ENCODE data around the gene MAOA.
"Not testable (repeated sequence)": the region's sequence is repeated elsewhere in the genome, so short reads cannot be mapped to it uniquely, and the experiment has no call there.

The MAOA gene

DNA sequence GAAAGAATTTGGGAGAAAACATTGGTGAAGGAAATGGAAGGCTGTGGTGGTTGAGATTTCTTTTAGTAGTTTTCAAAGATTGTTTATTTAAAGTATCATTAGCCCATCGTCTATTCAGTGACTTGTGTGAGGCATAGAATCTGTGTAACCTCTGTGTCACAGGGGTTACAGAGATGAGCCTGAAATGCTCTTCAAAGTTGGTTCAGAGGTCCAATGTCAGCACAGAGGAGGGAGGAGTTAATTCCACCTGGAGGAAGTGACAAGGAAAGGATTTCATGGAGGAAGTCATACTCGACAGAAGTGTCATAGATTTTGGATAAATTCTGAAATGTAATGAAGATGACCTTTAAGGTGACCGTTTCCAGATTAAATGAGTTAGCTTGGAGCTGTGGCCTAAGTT lies 8.2 kb downstream of the MAOA start:
- no peak for DNase-seq

DNA sequence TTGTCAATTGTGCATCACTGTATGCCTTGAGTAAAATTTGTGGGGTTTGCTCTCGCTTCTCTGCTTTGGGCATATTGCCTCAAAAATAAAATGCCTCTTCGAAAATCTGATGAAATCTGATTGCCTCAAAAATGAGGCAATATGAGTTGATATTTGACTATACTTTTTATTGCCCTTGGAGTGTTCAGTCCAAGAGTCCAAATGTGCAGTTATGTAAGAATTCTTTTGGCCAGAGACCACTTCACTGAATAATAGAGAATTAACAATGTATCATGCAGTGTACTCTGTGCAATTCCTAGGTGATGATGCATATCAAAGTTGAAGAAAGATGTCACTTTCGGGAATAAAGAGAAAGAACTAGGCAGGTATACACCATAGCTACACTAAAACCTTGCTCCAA lies 8.6 kb downstream of the MAOA start:
- DNase-seq: no peak

DNA sequence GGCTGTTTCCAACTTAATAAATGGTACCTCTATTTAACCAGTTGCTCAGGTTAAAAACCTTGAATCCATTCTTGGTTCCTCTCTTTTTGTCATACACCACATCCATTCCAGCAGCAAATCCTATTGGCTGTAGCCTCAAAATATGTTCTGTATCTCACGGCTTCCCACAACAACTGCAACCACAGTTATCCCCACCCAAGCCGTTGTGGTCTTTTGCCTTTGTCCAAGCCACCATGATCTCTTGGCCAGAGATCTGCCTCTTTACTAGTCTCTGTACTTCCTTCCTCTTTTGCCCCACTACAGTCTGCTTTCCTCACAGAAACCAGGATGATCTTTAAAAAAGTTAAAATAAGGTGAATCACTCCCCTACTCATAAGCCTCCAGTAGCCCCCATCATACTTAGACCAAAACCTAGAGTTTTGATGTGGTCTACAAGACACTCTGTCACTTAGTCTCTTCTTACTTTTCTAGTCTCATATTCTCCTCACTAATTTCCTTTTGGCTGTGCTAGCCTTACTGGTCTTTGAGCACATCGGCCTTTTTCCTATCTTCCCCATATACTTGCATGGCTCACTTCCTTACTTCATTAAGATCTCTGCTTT lies 10.3 kb downstream of the MAOA start:
- no peak for DNase-seq

DNA sequence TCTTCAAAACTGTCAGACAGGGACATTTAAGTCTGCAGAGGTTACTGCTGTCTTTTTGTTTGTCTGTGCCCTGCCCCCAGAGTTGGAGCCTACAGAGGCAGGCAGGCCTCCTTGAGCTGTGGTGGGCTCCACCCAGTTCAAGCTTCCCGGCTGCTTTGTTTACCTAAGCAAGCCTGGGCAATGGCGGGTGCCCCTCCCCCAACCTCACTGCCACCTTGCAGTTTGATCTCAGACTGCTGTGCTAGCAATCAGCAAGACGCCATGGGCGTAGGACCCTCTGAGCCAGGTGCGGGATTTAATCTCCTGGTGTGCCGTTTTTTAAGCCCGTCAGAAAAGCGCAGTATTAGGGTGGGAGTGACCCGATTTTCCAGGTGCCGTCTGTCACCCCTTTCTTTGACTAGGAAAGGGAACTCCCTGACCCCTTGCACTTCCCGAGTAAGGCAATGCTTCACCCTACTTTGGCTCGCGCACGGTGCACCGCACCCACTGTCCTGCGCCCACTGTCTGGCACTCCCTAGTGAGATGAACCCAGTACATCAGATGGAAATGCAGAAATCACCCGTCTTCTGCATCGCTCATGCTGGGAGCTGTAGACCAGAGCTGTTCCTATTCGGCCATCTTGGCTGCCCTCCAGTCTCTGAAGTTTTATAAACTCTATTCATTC lies 20.0 kb downstream of the MAOA start:
- not testable (repeated sequence) for DNase-seq

DNA sequence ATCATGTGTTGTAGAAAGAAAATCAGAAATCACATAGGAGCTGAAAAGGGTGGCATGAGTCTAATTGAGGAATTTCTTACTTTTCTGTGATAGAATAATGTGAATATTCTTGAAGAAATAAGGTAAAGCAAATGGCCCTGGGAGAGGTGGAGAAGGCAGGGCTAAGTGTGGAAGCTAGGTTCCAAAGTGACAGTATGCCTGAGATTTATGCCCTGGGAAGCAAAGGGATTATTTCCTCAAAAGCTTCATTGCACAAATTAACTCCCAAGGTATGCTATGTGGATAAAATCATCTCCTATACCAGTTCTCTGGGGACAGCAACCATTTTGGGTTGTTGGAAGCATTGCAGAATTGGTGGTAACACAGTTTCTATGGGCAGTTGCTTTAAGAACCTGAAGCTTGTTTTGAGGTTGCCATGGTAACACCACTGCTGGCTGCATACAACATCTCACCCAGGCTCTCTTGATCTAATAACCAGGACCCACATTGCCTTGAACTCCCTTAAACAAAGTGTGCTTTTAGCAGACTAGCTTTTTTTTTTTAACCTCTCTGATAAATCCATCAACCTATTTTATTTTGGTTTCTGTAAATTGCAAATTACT lies 21.0 kb downstream of the MAOA start:
- DNase-seq: no peak

DNA sequence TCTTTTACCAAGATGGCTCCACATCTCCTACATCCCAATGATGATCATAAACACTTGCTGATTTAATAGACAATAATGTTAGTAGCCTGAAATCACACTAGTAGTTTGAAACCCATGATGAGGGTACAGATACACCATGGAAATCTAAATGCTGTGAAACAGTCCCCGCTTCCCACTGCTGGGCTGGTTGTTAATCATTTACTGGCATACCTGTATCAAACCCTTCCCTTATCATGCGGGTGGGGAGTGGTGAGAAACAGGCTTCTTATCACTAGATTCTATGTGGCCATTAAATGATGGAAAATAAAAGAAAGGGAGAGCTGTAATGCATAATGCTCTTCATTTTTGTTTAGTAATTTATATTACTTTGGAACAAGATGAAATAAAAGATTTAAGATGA lies 21.9 kb downstream of the MAOA start:
- DNase-seq: no peak

DNA sequence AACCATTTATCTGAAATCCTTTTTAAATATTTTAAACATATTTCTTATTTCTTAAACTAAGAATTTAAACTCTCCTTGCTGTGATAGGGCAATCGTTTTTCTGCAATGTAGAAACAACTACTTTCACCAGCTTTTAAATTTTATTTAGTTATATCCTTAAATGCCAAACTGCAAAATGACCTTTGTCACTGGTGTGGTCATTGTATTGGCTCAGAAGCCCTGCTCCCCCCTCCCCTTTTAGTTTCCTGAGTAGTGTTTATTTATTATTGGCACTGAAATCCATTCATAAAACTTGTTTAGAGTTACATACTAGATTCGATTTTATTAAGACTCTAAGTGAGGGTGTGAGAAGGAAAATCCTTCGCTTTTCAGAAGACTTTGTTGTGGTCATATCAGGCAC lies 23.0 kb downstream of the MAOA start:
- no peak for DNase-seq

DNA sequence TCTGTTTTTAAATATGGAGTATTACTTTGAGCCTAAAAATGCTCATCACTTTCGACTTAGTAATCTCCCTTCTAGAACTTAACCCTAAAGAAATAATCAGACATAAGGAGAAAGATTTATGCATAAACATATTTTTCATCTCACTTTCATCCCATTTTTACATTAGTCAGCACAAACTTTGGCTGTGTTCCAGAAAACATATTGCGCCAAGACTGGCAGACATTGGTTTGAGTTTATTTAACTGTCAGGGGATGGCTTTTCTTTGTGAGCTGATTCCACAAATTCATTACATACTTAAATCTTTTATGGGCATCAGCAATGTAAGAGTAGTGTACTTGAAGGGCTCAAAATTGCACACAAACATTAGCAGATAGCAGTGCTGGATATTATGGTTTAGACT lies 23.7 kb downstream of the MAOA start:
- DNase-seq: no peak

DNA sequence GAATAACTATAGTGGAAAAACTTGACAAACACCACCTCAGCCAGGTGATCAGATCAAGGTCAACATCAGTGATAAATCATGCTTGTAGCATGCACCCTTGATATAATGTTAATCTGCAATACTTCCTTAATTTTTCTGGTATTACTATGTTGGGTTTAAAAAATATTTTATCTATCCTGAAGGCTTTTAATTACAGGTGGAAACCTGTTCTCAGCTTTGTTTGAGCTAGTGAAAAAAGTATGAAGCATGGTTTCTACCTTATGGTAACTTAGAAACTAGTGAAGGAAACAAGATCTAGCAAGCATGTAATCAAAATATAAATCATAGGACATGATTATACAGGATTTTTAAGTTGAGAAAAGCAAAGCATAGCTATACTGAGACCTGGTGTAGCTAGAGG lies 26.6 kb downstream of the MAOA start:
- DNase-seq: no peak

DNA sequence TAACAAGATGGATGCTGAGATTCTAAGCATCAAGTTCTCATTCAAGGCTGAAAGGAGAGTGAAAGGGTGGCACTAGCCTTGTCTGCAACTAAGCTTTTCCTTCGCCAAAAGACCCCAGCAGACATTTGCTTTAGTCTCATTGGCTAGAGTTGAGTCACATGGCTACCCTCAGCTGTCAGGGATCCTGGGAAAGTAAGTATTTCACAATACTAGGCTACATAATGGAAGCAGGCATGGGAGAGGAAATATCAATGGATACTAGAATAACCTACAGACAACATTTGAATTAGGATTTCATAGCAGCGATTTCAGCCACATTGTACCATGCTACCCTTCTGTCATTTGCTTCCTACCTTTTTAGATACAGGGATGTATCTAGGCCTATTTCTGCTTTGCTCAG lies 29.1 kb downstream of the MAOA start:
- DNase-seq: no peak

DNA sequence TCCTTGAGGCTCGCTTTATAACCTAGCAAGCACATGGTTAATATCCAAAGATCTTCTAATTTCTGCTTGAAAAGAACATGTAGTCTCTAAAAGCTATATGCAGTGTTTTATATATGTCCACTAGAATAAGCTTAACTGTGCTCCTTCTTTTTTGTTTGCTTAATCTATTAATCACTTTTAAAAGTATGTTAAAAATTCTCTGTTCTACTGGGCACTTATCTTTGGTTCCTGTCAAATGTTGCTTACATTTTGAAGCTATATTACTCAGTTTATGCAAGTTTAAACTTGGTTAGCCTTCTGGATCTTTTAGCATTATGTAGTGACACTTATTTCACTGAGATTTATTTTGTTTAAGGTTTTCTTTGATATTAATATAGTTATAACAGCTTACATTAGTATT lies 32.5 kb downstream of the MAOA start:
- no peak for DNase-seq

DNA sequence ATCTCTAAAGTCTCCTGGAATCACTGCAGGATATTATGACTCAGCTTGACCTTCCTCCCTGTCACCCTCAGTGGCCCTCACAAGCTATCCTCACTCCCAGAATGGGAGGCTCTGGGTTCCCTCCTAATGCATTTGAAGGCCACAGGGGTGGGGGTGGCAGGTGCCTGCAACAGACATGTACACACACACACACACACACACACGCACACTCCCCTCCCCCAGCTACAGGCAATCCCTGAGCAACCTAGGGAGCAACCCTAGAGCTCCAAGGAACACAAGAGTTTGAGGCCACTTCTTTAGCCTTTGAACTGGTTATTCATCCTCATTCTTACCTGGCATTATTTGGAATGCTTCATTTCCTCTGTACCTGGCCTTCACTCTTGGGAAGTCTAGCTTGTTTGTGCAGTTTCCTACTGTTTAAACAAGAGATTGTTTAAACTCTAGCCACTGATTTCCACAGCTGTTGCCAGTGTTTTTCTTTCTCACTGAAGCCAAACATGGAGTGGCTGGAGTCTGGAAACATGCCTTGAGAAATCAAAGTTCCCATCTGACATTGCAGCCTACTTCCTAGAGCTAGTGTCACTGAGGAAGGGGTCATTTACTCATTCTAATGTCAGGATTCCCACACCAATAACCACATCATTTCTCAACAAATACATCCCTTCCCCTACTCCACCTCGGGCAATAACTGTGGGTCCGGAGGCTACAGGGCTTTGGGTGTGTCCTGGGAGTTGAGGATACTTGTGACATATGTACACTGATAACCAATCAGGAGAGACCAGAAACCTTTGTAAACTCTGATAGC lies 37.7 kb downstream of the MAOA start:
- DNase-seq: no peak

DNA sequence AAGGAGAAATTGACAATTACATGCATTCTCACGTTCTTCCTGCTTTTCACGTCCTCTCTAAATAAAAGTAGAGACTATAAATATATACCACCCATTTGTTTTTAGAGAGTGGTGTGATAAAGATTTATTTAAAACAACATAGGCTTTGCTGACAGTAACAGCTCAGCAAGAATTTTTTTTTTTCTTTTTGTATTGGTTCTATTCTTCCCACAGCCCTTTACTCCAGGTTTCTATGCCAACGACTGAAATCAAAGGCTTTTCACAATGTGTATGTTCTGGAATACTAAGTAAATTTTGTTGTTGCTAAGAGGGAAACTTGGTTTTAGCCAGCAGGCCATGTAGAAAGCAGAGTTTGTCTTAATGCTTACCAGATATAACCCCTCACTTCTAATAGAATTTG lies 43.4 kb downstream of the MAOA start:
- DNase-seq: no peak

DNA sequence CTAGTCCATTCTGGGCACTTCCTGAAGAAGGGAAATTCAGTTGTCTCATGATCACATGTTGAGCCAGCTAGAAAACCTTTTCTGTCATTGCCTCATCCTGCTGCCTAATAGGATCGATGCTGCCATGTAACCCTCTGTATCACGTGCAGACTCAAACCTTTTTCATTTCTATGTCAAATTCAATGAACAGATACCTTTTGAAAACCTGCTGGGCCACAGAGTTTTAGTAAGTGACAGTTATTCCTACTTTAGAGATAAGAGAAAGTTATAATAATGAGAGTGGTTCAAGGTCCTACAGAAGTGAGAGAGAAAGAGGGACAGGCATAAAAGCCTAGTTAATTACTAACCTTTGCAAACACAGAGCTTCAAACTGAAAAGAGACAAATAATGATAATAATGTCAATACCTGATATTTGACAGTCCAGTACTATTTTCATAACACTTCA lies 46.0 kb downstream of the MAOA start:
- DNase-seq: no peak

DNA sequence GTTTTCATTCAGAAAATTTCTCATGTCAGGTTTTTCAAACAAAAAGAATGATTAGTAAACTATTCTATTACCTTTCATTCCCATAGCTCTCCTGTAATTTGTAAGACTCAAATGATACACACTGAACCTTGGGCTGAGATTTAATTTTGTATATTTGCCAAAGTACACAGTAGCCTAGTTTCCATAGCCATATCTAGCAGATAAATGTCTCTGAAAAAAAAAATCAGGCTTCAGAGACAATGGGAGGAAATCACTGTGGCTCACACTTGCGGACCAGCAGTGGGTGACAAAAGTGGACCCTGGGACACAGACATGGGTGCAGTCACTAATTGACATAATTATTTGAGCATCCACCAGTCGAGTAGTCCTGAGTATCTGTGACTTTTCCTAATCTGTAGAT lies 46.6 kb downstream of the MAOA start:
- no peak for DNase-seq

DNA sequence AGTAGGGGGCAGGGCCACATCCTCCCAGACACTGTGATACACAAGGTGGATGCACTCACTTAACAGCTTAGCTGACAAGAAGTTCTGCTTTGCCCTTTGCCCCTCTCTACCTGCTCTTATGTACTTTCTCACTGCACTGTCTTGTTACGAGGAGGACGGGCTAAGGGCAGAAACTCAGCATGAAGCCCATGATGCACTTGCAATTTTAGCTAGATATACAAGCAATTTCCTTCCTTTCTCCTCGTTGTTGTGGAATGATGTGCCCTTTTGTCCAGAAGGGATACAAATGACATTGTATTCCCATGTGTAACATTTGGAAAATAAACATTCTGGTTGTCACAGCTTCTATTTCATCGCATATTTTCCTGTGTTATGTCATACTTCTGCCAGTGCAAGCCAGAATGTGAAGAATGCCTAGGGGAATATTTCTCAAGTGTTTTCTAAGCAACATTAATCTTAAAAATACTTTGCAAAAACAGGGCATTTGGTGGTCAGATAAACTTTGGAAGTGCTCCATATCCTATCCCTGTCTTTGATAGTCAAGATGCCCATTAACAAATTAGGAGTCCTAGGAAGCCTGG lies 47.2 kb downstream of the MAOA start:
- DNase-seq: no peak

DNA sequence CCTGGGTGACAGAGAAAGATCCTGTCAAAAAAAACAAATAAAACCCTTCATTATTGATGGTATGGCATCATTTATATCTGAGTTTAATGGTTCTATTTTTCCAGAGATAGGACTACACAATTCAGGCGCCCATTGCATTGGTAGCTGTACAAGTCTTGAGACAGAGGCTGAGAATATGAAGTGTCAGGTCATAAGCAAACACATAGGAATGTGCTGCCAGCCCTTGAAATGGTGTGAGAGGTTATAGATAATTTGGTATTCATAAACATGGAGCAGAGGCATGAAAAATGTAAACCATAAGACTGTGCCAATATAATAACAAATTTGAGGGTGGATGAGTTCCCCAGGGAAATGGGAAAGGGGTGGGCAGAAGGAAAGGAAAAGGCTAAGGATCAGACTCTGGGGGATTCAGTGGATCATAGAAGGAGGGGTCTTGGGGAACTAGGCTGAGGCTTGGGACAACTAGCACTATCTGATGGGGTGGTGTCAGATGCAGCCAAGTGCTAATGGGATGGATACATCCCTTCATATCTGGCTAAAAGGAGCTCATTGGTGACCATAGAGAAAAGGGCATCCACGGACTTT lies 50.8 kb downstream of the MAOA start:
- DNase-seq: no peak

DNA sequence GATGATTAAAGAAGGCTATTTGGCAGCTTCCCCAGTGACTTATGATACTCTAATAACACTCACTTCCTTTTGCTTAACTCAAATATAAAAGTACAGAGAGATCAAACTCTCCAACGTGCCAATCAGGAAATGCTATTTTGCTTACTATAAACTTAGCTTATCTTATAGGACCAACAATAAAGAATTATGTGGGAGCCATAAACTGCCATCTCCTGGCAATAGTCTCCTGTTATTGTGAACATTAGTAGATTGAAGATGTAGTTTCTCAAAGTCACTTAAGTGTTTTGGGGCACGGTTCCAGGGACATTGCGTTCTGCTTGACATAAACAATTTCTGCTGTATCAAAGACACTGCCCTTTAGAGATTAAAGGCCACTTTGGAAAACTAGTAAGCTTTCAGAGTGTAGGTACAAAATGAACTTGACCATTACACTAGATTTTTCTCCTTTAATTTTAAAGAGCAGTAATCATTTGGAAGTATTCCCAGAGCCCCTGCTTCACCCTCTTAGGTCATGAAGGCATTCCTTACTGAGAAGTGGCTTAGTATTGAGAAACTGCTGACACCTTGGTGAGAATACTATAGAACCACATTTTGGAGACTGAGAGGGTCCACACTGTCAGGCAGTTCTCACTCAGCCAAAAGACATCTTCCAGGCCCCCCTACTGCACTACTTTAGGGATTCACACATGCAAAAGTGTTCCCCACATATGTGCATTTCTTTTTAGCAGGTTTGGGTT lies 51.9 kb downstream of the MAOA start:
- no peak for DNase-seq

DNA sequence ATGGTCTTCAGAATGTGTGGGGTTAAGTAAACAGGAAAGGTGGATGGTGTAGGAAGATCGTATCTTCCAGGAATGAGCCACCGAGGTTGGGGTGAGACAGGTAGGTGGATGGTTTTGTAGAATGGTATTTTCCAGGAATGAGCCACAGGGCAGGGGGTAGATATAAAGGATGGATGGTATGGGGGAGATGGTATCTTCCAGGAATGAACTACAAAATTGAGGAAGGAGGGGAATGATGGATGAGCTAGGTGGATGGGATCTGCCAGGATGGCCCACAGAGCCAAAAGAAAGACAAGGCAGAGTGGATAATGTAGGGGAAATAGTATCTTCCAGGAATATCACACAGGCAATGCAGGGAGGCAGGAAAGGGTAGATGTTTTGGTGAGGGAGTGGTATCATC lies 60.0 kb downstream of the MAOA start:
- no peak for DNase-seq

DNA sequence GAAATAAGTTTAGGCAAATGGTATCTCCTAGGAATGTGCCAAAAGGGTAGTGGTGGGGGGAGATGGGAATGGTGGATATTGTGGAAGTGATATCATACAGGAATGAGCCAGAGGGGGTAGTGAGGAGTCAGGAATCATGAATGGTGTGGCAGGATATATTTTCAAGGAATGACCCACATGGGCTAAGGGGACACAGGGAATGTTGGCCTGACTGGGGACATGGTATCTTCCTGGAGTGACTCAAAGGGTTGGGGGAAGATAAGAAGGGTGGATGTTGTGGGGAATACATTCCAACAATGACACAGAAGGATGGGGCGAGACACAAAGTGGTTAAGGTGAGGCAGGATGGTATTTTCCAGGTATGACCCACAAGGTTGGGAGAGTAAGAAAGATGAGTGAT lies 60.6 kb downstream of the MAOA start:
- no peak for DNase-seq

DNA sequence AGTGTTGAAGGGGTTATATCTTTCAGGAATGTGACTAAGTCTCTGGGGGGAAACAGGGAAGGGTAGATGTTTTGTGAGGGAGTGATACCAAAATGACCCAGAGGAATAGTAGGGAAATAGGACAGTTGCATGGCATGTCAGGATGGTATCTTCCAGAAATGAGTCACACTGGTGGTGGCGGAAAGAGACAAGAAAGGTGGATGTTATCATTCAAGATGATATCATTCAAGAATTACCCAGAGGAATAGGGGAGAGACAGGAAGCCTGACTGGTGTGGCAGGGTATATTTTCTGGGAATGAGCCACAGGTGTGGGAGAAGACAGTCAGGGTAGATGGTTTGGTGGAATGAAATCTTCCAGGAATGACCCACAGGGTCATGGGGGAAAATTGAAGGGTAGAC lies 61.1 kb downstream of the MAOA start:
- no peak for DNase-seq

DNA sequence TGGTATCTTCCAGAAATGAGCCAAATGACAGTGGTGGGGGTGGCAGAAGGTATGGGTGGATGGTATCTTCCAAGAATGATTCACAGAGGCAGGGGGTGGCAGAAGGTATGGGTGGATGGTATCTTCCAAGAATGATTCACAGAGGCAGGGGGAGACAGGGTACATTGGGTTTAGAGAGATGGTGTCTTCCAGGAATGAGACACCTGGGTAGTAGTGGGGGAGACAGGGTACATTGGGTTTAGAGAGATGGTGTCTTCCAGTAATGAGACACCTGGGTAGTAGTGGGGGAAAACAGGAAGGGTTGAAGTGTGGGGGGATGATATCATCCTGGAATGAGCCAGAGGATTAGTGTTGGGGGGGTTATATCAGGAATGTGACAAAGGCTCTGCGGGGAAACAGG lies 62.0 kb downstream of the MAOA start:
- no peak for DNase-seq
